Body of pancreas (tissue), 4 donors: ENCODE results near the gene CCDC34.

Source experiments
- POLR2A ChIP-seq, 3 donors: fragments of 450-650 bp; IDR thresholded peaks; one replicate each; pipeline ENCODE4 v1.6.1; 2016; ENCODE audit warnings: antibody characterized with exemption in 3 of 3, mild to moderate bottlenecking in 2 of 3
- TF ChIP-seq, protein P1 (sequence below), 7 experiments: fragments of 450-650 bp in 4 of 7; fragments of 200-600 bp in 3 of 7; sonication (generic) in 3 of 7; IDR thresholded peaks; one replicate each; pipeline ENCODE4 v1.5.1; 2016 to 2019; ENCODE audit warnings: antibody characterized with exemption in 7 of 7

GRCh38 chr11:27310182-27310581 is 52.8 kb downstream of the CCDC34 start:
- no peak for TF ChIP-seq POLR2A (IDR thresholded peaks at IDR 0.05)
- TF ChIP-seq, protein P1, sequence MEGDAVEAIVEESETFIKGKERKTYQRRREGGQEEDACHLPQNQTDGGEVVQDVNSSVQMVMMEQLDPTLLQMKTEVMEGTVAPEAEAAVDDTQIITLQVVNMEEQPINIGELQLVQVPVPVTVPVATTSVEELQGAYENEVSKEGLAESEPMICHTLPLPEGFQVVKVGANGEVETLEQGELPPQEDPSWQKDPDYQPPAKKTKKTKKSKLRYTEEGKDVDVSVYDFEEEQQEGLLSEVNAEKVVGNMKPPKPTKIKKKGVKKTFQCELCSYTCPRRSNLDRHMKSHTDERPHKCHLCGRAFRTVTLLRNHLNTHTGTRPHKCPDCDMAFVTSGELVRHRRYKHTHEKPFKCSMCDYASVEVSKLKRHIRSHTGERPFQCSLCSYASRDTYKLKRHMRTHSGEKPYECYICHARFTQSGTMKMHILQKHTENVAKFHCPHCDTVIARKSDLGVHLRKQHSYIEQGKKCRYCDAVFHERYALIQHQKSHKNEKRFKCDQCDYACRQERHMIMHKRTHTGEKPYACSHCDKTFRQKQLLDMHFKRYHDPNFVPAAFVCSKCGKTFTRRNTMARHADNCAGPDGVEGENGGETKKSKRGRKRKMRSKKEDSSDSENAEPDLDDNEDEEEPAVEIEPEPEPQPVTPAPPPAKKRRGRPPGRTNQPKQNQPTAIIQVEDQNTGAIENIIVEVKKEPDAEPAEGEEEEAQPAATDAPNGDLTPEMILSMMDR (IDR thresholded peaks at IDR 0.05), result no peak
